H1 (cell line): ENCODE results near the gene RPTOR. TPM values are rescaled to one million over a fixed set of nuclear protein-coding genes. Genes with fewer than 3 reads are reported as not detected.

Source experiments
- CTBP2 ChIP-seq: IDR thresholded peaks from 2 replicates; pipeline ENCODE4 v1.7.0; 2011; ENCODE audit warnings: borderline replicate concordance, mild to moderate bottlenecking, moderate library complexity, mixed read lengths, low read length; ENCODE audit not compliant: insufficient read depth, insufficient read length
- EGR1 ChIP-seq: IDR thresholded peaks from 2 replicates; pipeline ENCODE4 v1.6.1; 2011; ENCODE audit warnings: low read depth, low read length, borderline replicate concordance
- SP2 ChIP-seq: IDR thresholded peaks from 2 replicates; pipeline ENCODE4 v1.6.1; 2012; ENCODE audit warnings: mild to moderate bottlenecking, low read length, inconsistent platforms
- TAF1 ChIP-seq: IDR thresholded peaks from 2 replicates; pipeline ENCODE4 v1.6.1; 2011; ENCODE audit warnings: mild to moderate bottlenecking, low read depth, low read length
- polyA plus RNA-seq, 7 experiments: library from polyadenylated mRNA; depleted of rRNA in 3 of 7; stranded (reverse) in 5 of 7; unstranded in 2 of 7; fragments of >200 nt in 5 of 7; fragments of 200-250 nt in 2 of 7; gene quantifications; 1 replicate in 5 of 7; 2 replicates in 1 of 7; 4 replicates in 1 of 7; pipeline versions ENCODE4 v1.2.1 to v1.2.3, GENCODE V29; 2011 to 2013; ENCODE audit warnings: missing spikeins in 2 of 7, mixed read lengths in 2 of 7
- total RNA-seq: library from RNA; stranded (reverse); fragmentation: NEBNext Ultra II Directional; extraction: Animal tissue kit (Norgen Biotek cat#: 25700); gene quantifications from 2 replicates; pipeline ENCODE4 v1.2.1, GENCODE V29; 2021

Gene RPTOR
- total and polyA plus RNA-seq, 2 of the 8 experiments (the other 6 are each of a cell fraction or from before 2014, with no cell fraction given), result 6.9 to 28.7 TPM

DNA sequence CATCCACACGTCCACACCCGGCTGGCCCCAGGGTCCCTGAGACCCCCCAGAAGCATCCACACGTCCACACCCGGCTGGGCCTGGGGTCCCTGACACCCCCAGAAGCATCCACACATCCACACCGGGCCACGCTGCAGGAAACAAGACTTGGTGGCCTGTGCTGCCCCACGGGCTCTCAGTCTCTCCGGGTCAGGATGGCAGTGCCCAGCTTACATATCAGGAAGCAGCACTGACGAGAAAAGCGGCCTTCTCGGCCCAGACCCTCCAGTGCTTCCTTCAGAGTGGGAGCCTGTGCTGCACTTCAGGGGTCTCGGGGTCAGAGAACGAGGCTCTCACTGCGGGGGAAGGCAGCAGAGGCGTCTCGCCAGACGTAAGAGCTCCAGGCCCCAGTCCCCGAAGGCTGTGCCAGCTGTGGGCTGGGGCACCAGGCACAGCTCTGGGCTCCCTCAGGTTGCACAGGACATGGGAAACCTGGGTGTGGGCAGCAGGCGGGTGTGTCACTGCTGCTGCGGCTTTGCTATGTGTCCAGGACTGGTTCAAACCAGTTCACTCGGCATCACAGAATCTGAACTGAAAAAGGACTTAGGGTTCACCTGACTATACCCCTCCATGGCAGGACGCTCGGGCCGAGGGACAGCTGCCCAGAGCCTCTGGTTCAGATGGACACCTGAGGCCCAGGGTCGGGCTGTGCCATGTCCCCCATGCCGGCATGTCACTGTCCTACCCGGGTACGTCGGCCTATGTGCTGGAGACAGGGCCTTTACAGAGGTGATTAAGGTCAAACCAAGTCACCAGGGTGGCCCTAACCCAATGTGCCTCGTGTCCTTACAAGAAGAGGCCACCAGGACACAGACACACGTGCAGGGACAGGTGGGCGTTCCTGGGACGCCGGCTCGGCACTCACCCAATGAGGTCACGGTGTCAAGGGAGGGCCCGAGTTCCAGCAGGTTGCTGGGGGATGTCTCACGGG is 406.8 kb downstream of the RPTOR start (continued):
- no peak for TF ChIP-seq CTBP2
- TF ChIP-seq SP2, result no peak
- no peak for TF ChIP-seq TAF1
- no peak for TF ChIP-seq EGR1
